ENCODE measurements around the gene R3HDM4.
"Not testable (repeated sequence)": the region's sequence is repeated elsewhere in the genome, so short reads cannot be mapped to it uniquely, and the experiment has no call there.

R3HDM4 gene

GRCh38 chr19:892243-892893 lies 20.7 kb downstream of the R3HDM4 start:
- DNase-seq (ENCODE audit: low spot score): peak; percentile 29

GRCh38 chr19:891421-892200 lies 21.4 kb downstream of the R3HDM4 start:
- DNase-seq (ENCODE audit: low spot score): not testable (repeated sequence)

GRCh38 chr19:890831-891230 lies 22.2 kb downstream of the R3HDM4 start:
- DNase-seq (ENCODE audit: low spot score): no peak

GRCh38 chr19:889662-890295 lies 23.2 kb downstream of the R3HDM4 start:
- no peak for DNase-seq (ENCODE audit: low spot score)

- DNase-seq (ENCODE audit: low spot score): no peak
Measured at GRCh38 chr19:888581-889385, 24.2 kb downstream of the R3HDM4 start.

- no peak for DNase-seq (ENCODE audit: low spot score)
Measured at GRCh38 chr19:887599-887998, 25.4 kb downstream of the R3HDM4 start.

GRCh38 chr19:887072-887471 lies 25.9 kb downstream of the R3HDM4 start:
- DNase-seq (ENCODE audit: low spot score): no peak

GRCh38 chr19:885536-886224 lies 27.3 kb downstream of the R3HDM4 start:
- no peak for DNase-seq (ENCODE audit: low spot score)

GRCh38 chr19:884420-885211 lies 28.4 kb downstream of the R3HDM4 start:
- no peak for DNase-seq (ENCODE audit: low spot score)

- no peak for DNase-seq (ENCODE audit: low spot score)
Measured at GRCh38 chr19:883661-884211, 29.3 kb downstream of the R3HDM4 start.

GRCh38 chr19:882871-883497 lies 30.0 kb downstream of the R3HDM4 start:
- DNase-seq (ENCODE audit: low spot score): no peak

- DNase-seq (ENCODE audit: low spot score): no peak
Measured at GRCh38 chr19:881385-882071, 31.5 kb downstream of the R3HDM4 start.

- DNase-seq (ENCODE audit: low spot score): no peak
Measured at GRCh38 chr19:879711-880438, 33.1 kb downstream of the R3HDM4 start.

- DNase-seq (ENCODE audit: low spot score): not testable (repeated sequence)
Measured at GRCh38 chr19:878751-879561, 34.1 kb downstream of the R3HDM4 start.

- DNase-seq (ENCODE audit: low spot score): not testable (repeated sequence)
Measured at GRCh38 chr19:877992-878660, 34.9 kb downstream of the R3HDM4 start.

- DNase-seq (ENCODE audit: low spot score): no peak
Measured at GRCh38 chr19:876780-877314, 36.2 kb downstream of the R3HDM4 start.

- DNase-seq (ENCODE audit: low spot score): no peak
Measured at GRCh38 chr19:876089-876488, 36.9 kb downstream of the R3HDM4 start.

All from CD4-positive, alpha-beta T cell treated with Interleukin-15 for 4 hours (primary cell).